Stimulated activated CD8-positive, alpha-beta memory T cell treated with anti-CD3 and anti-CD28 coated beads, Interleukin-7, amount 100 ng/mL, for 24 hours (primary cell): Measurements from ENCODE around the gene CCBE1.
"Not testable (repeated sequence)": the region's sequence is repeated elsewhere in the genome, so short reads cannot be mapped to it uniquely, and the experiment has no call there.

ENCODE experiments used
- DNase-seq: peaks from one replicate; pipeline ENCODE4 v3.0.0-alpha.2; 2020; ENCODE audit warnings: low read depth

CCBE1 gene

GRCh38 chr18:59715445-59715844 lies 18.2 kb upstream of the CCBE1 start:
- no peak for DNase-seq

GRCh38 chr18:59714096-59714495 lies 16.9 kb upstream of the CCBE1 start:
- not testable (repeated sequence) for DNase-seq

DNA sequence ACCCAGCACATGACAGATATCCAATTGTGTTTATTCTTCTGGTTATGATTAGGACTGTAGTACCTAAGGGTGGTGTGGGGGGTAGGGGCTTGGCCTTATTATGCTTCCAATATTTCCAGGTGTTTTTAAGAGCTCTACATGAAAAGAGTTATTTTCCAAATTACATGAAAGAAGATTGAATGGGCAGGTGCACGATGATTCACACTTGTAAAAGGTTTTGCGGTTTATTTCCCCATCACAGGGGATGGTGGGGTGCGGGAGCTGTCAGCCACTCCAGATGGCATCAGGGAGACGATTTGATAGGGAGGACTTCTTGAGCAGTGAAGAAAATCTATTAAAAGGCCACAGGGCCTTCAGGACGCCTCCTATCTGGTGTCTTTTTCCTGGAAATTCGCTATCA lies 15.1 kb upstream of the CCBE1 start:
- DNase-seq = no peak

- DNase-seq = no peak
Observed at GRCh38 chr18:59708988-59709387, 11.8 kb upstream of the CCBE1 start.

DNA sequence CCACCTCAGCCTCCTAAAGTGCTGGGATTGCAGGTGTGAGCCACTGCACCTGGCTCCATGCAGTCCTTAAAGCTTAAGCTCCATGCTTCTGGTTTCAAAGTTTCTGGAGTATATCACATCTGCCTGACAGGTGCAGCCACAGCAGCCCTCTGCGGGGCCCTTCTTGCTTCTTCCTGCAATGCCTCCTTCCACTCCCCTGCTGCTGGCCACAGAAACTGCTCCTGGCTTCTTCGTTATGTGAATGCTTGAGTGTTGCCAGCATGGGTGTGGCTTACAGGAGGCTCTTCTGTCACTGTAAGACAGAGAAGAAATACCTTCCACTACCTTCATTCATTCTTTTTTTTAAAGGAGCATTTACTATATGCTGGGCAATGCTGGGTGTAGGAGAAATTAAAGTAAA lies 10.1 kb upstream of the CCBE1 start:
- DNase-seq = no peak

GRCh38 chr18:59706499-59706898 lies 9.3 kb upstream of the CCBE1 start:
- no peak for DNase-seq

DNA sequence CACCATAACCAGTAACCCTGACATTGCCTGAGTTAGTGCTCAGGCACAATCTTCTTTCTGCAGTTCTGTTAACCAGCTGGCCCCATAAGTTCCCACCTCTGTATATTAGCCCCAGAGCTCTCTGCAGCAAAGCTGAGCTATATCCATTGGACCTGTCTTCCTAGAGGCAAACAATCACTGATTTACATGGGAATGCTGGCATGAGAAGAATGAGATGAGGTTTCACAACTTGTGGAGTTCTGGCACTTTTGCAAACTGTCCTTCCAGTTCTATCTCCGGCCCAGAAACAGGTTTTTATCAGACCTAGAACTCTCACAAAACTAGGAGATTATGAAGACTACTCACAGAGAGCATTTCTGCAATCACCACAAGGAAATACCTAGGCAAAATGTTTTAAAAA lies 7.9 kb upstream of the CCBE1 start:
- no peak for DNase-seq

DNA sequence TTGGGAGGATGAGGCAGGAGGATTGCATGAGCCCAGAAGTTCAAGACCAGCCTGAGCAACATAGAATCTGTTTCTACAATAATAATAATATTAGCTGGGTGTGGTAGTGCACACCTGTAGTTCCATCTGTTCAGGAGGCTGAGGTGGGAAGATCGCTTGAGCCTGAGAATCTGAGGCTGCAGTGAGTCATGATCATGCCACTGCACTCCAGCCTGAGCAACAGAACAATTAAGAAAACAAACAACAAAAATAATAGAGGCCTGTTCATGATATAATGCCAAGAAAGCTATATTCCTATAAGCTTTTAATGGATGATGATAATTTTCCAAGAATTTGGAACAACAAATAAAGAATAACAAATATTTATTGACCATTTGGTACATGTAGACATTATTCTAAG lies 6.9 kb upstream of the CCBE1 start:
- no peak for DNase-seq

DNA sequence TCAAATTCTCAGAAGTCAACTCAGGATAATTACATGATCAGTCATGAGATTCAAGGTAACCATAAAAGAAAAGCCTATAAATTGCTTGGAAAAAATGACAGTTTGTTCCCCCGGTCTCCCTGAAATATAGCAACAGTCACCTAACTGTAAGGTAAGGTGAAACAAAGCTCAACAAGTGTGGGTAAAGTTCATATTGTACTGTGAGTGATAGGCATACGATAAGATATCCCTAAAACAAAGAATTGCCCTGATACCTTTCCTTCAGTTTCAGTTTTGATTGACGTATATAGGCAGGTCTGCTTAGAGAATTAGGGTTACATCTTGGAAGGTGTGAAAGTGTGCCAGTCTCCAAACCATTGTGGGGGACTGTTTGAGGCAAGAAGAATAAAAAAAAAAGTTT lies 4.0 kb upstream of the CCBE1 start:
- no peak for DNase-seq

DNA sequence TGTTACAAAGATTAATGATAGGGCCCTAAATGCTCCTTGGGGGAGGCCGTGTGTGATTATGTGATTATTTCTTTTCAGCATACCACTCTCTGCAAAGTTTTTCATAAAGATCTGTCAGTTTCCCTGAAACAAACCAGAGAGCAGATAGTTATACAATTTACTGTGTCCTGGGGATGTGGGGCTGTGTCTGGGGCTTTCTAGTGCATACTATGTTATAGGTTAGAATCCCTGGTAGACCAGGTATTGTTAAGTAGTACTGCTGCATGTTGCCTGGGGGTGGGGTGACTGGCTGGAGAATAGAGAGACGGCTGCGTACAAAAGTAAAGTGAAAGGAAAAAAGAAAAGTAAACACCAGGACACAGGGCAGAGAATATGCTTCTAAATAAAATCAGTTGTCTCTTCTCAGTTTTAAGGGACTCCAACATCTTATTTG lies 3.3 kb upstream of the CCBE1 start:
- no peak for DNase-seq

- DNase-seq = no peak
Observed at GRCh38 chr18:59699750-59700534, 2.7 kb upstream of the CCBE1 start.

- no peak for DNase-seq
Observed at GRCh38 chr18:59699061-59699460, 1.8 kb upstream of the CCBE1 start.

GRCh38 chr18:59696311-59697235 lies 650 bp downstream of the CCBE1 start:
- DNase-seq = no peak

DNA sequence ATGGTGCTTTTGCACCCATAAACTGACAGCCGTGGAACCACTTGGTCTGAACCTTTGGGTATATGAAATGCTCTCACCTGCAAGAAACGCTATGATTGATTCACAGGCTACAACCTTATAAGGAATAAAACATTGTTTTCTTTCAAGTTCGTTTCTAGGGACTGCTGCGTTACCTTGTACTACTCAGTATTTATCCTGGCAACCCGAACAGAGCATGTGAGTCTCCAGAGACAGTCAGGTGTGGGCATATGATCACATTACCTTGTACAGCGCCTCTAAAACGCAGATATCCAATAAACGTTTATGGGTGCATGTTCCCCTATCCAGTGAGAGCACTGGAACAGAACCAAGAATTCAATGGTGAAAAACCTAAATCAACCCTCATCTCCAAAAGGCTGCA lies 1.7 kb downstream of the CCBE1 start:
- DNase-seq = no peak

GRCh38 chr18:59694824-59695223 lies 2.4 kb downstream of the CCBE1 start:
- DNase-seq = no peak

- DNase-seq = no peak
Observed at GRCh38 chr18:59691996-59692395, 5.2 kb downstream of the CCBE1 start.

DNA sequence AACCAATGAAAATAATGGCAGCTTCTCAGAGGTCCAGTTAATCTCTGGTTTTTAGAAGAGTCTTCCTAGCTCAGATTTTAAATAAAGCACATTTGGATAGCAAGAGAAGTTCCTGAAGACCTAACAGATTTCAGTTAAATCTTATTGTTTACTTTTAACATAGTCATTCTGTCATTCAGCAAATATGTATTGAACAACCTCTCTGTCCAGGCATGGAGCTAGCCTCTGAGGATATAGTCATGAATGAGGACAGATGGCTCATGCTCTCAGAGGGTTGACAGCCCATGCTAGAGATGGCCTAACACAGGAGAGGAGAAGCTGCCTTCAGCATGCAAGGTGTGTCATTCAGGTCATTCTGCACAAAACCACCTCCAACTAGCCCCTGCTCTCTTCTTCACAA lies 6.2 kb downstream of the CCBE1 start:
- DNase-seq = no peak

- DNase-seq = no peak
Observed at GRCh38 chr18:59690186-59690982, 6.8 kb downstream of the CCBE1 start.

GRCh38 chr18:59689756-59690155 lies 7.5 kb downstream of the CCBE1 start:
- no peak for DNase-seq

GRCh38 chr18:59686260-59686659 lies 11.0 kb downstream of the CCBE1 start:
- no peak for DNase-seq

- DNase-seq = no peak
Observed at GRCh38 chr18:59685501-59685900, 11.7 kb downstream of the CCBE1 start.

GRCh38 chr18:59684777-59685176 lies 12.4 kb downstream of the CCBE1 start:
- no peak for DNase-seq
